H9 (cell line): ENCODE data around the gene CASP10. TPM values are rescaled to one million over a fixed set of nuclear protein-coding genes. Genes with fewer than 3 reads are reported as not detected.

ENCODE experiments used
- DNase-seq: peaks from one replicate; pipeline ENCODE4 v3.0.0-alpha.2; 2017
- H2AFZ ChIP-seq: one replicate; pipeline ENCODE4 v1.6.1; 2013; ENCODE audit warnings: mild to moderate bottlenecking, low read length, control low read depth, moderate library complexity
- H2AK5ac ChIP-seq: 2 replicates; pipeline ENCODE4 v1.6.1; 2013; ENCODE audit warnings: low read length, control low read depth, mixed read lengths; ENCODE audit not compliant: insufficient read length
- H2BK120ac ChIP-seq: one replicate; pipeline ENCODE4 v1.6.1; 2013; ENCODE audit warnings: low read depth, mild to moderate bottlenecking, low read length, control low read depth, inconsistent platforms; ENCODE audit not compliant: poor library complexity, severe bottlenecking
- H2BK12ac ChIP-seq: 2 replicates; pipeline ENCODE4 v1.6.1; 2013; ENCODE audit warnings: low read length, control low read depth, mixed read lengths, low read depth; ENCODE audit not compliant: insufficient read length
- H2BK15ac ChIP-seq: 2 replicates; pipeline ENCODE4 v1.6.1; 2013; ENCODE audit warnings: low read depth, low read length, control low read depth
- H2BK20ac ChIP-seq: one replicate; pipeline ENCODE4 v1.6.1; 2013; ENCODE audit warnings: low read depth, mild to moderate bottlenecking, low read length, control low read depth, inconsistent platforms; ENCODE audit not compliant: poor library complexity, severe bottlenecking
- H2BK5ac ChIP-seq: 2 replicates; pipeline ENCODE4 v1.6.1; 2013; ENCODE audit warnings: low read length, control low read depth, mixed read lengths; ENCODE audit not compliant: insufficient read length
- H3K14ac ChIP-seq: 2 replicates; pipeline ENCODE4 v1.6.1; 2013; ENCODE audit warnings: low read length, control low read depth; ENCODE audit not compliant: insufficient read depth
- H3K18ac ChIP-seq: 2 replicates; pipeline ENCODE4 v1.6.1; 2013; ENCODE audit warnings: low read depth, mild to moderate bottlenecking, mixed read lengths, low read length, control low read depth; ENCODE audit not compliant: insufficient read length
- H3K23ac ChIP-seq: 2 replicates; pipeline ENCODE4 v1.6.1; 2013; ENCODE audit warnings: low read length, control low read depth, mixed read lengths, low read depth; ENCODE audit not compliant: insufficient read length
- H3K23me2 ChIP-seq: 2 replicates; pipeline ENCODE4 v1.6.1; 2013; ENCODE audit warnings: low read depth, mild to moderate bottlenecking, mixed read lengths, low read length, control low read depth; ENCODE audit not compliant: insufficient read length, poor library complexity, severe bottlenecking
- H3K27ac ChIP-seq: 2 replicates; pipeline ENCODE4 v1.5.1; 2013; ENCODE audit warnings: low read length, control low read depth, mixed read lengths, low read depth; ENCODE audit not compliant: insufficient read length
- H3K27me3 ChIP-seq: 2 replicates; pipeline ENCODE4 v1.6.1; 2013; ENCODE audit warnings: low read length, control low read depth, inconsistent platforms; ENCODE audit not compliant: insufficient read depth
- H3K4ac ChIP-seq: 2 replicates; pipeline ENCODE4 v1.6.1; 2013; ENCODE audit warnings: low read depth, mild to moderate bottlenecking, control low read depth, inconsistent platforms, low read length, moderate library complexity
- H3K4me1 ChIP-seq: 2 replicates; pipeline ENCODE4 v1.6.1; 2013; ENCODE audit warnings: low read length, control low read depth, inconsistent platforms; ENCODE audit not compliant: insufficient read depth
- H3K4me2 ChIP-seq: 2 replicates; pipeline ENCODE4 v1.6.1; 2013; ENCODE audit warnings: low read length, control low read depth, mixed read lengths; ENCODE audit not compliant: insufficient read length, insufficient read depth
- H3K56ac ChIP-seq: 2 replicates; pipeline ENCODE4 v1.6.1; 2013; ENCODE audit warnings: low read depth, mild to moderate bottlenecking, mixed read lengths, low read length, control low read depth; ENCODE audit not compliant: insufficient read length
- H3K79me1 ChIP-seq: 2 replicates; pipeline ENCODE4 v1.6.1; 2013; ENCODE audit warnings: low read depth, mild to moderate bottlenecking, moderate library complexity, low read length, control low read depth, inconsistent platforms; ENCODE audit not compliant: insufficient read depth, poor library complexity, severe bottlenecking
- H3K79me2 ChIP-seq: 2 replicates; pipeline ENCODE4 v1.6.1; 2013; ENCODE audit warnings: low read length, control low read depth, inconsistent platforms; ENCODE audit not compliant: insufficient read depth
- H3K9ac ChIP-seq: 2 replicates; pipeline ENCODE4 v1.6.1; 2013; ENCODE audit warnings: low read length, control low read depth, mixed read lengths; ENCODE audit not compliant: insufficient read length; ENCODE audit errors: extremely low read depth
- H3K9me3 ChIP-seq: one replicate; pipeline ENCODE4 v1.6.1; 2013; ENCODE audit warnings: low read depth, low read length, inconsistent platforms; ENCODE audit not compliant: control insufficient read depth
- H3T11ph ChIP-seq: one replicate; pipeline ENCODE4 v1.6.1; 2013; ENCODE audit warnings: mild to moderate bottlenecking, low read length, control low read depth, inconsistent platforms
- H4K20me1 ChIP-seq: one replicate; pipeline ENCODE4 v1.6.1; 2013; ENCODE audit not compliant: control insufficient read depth, insufficient read length, insufficient read depth
- H4K5ac ChIP-seq: 2 replicates; pipeline ENCODE4 v1.6.1; 2013; ENCODE audit warnings: low read depth, mild to moderate bottlenecking, mixed read lengths, low read length, control low read depth; ENCODE audit not compliant: insufficient read length
- H4K8ac ChIP-seq: replicated peaks from 2 replicates; pipeline ENCODE4 v1.6.1; 2013; ENCODE audit warnings: low read length, control low read depth, mixed read lengths, low read depth; ENCODE audit not compliant: insufficient read length
- H4K91ac ChIP-seq: 2 replicates; pipeline ENCODE4 v1.6.1; 2013; ENCODE audit warnings: low read depth, mild to moderate bottlenecking, moderate library complexity, mixed read lengths, low read length, control low read depth; ENCODE audit not compliant: insufficient read length
- H3K27ac Mint-ChIP-seq, 3 experiments: 2 replicates in 2 of 3; 3 replicates in 1 of 3; pipeline ENCODE4 v1.8.0; 2020 to 2021; ENCODE audit warnings: mixed read lengths in 3 of 3, mild to moderate bottlenecking in 1 of 3, moderate library complexity in 1 of 3
- H3K27me3 Mint-ChIP-seq: 2 replicates; pipeline ENCODE4 v1.8.0; 2021; ENCODE audit warnings: low read depth, mild to moderate bottlenecking, moderate library complexity, mixed read lengths
- H3K36me3 Mint-ChIP-seq, 3 experiments: 2 replicates in 2 of 3; 3 replicates in 1 of 3; pipeline ENCODE4 v1.8.0; 2020 to 2021; ENCODE audit warnings: low read depth in 3 of 3, mixed read lengths in 3 of 3; ENCODE audit not compliant: insufficient read depth in 1 of 3
- H3K4me1 Mint-ChIP-seq, 2 experiments: 2 replicates each; pipeline ENCODE4 v1.8.0; 2020; ENCODE audit warnings: mixed read lengths in 2 of 2
- H3K4me3 Mint-ChIP-seq, 2 experiments: 2 replicates in 1 of 2; 3 replicates in 1 of 2; pipeline ENCODE4 v1.8.0; 2020 to 2021; ENCODE audit warnings: mild to moderate bottlenecking in 2 of 2, mixed read lengths in 2 of 2, moderate library complexity in 1 of 2
- H3K9me3 Mint-ChIP-seq, 2 experiments: 2 replicates in 1 of 2; 3 replicates in 1 of 2; pipeline ENCODE4 v1.8.0; 2020; ENCODE audit warnings: mild to moderate bottlenecking in 2 of 2, mixed read lengths in 2 of 2, moderate library complexity in 1 of 2
- CTCF ChIP-seq: fragments of 200-600 bp; sonication (generic); conservative IDR thresholded peaks from 3 replicates; pipeline ENCODE4 v1.8.0; 2021; ENCODE audit warnings: antibody characterized with exemption, mild to moderate bottlenecking
- WGBS: extraction: QIAGEN DNeasy Blood & Tissue Kit; methylation state at CpG from one replicate; pipeline ENCODE4 v1.1.7; 2013; ENCODE audit warnings: missing lambda C conversion rate, low lambda C conversion rate, mixed read lengths; ENCODE audit not compliant: insufficient read length; ENCODE audit errors: extremely low coverage; 5-methylcytosine and 5-hydroxymethylcytosine counted together
- total RNA-seq: library from RNA; stranded (reverse); gene quantifications from 2 replicates; pipeline ENCODE4 v1.2.1, GENCODE V29; 2021

Gene CASP10
- total RNA-seq, 1 experiment from 2014 or later, result 2.7 TPM

- Histone ChIP-seq H4K5ac (no peak overlapping the region), H3K9ac (no peak overlapping the region), H3K18ac (no peak overlapping the region), H2AFZ (no peak overlapping the region), H3K4ac (no peak overlapping the region), H3K9me3 (no peaks in the 10 kb centered on the region), H3K27me3 (no peaks in the 10 kb centered on the region), H2BK12ac (no peak overlapping the region), H2BK15ac (no peak overlapping the region), H4K91ac (no peak overlapping the region), H3K79me2 (no peaks in the 10 kb centered on the region), H2BK20ac (no peak overlapping the region), H3K14ac (no peak overlapping the region), H3K23ac (no peak overlapping the region), H3K4me2 (no peak overlapping the region), H3K79me1 (no peaks in the 10 kb centered on the region), H4K20me1 (no peaks in the 10 kb centered on the region), H3T11ph (no peak overlapping the region), H2AK5ac (no peak overlapping the region), H2BK5ac (no peak overlapping the region), H3K23me2 (no peaks in the 10 kb centered on the region), H3K4me1 (no peaks in the 10 kb centered on the region), H2BK120ac (no peak overlapping the region), H3K27ac (no peak overlapping the region), H4K8ac (no peak overlapping the region), H3K56ac (no peak overlapping the region)
- Mint-ChIP-seq H3K4me3 (no peak overlapping the region), H3K27me3 (no peaks in the 10 kb centered on the region), H3K9me3 (peaks cover 0 to 2% of the 10 kb centered on the region in 2 experiments; a peak in 2 of 5 replicates), H3K4me1 (no peaks in the 10 kb centered on the region), H3K27ac (no peak overlapping the region), H3K36me3 (no peaks in the 10 kb centered on the region; a peak in 1 of 7 replicates)
- no CpG with 5 or more reads among the region's 6 CpGs for WGBS
- no peak for TF ChIP-seq CTCF
- no peak for DNase-seq
These were observed 93.6 kb downstream of the CASP10 start for GRCh38 chr2:201276511-201276910.

Other genes with a start within 250 kb of the CASP10 start
- 61.8 and 65.2 TPM in 2 replicates for gene ORC2, start 219.5 kb upstream of the CASP10 start, total RNA-seq
- gene HYCC2, start 111.5 kb upstream of the CASP10 start, total RNA-seq, result 13.3 and 13.7 TPM in 2 replicates
- 59.6 and 63.2 TPM in 2 replicates for gene NDUFB3, start 111.1 kb upstream of the CASP10 start, total RNA-seq
- gene CFLAR, start 67.0 kb upstream of the CASP10 start, total RNA-seq, result 5.7 and 7.6 TPM in 2 replicates
- 7.8 and 10.0 TPM in 2 replicates for gene CASP8, start 77.4 kb downstream of the CASP10 start, total RNA-seq
- 0.42 TPM in 1 of 2 replicates, not detected in the other for gene FLACC1, start 174.2 kb downstream of the CASP10 start, total RNA-seq